T follicular helper cell (primary cell): ENCODE measurements around the gene CCDC186.

Experiments
- DNase-seq: peaks from one replicate; pipeline ENCODE4 v3.0.0-alpha.2; 2020; ENCODE audit warnings: low read depth

Gene CCDC186

DNA sequence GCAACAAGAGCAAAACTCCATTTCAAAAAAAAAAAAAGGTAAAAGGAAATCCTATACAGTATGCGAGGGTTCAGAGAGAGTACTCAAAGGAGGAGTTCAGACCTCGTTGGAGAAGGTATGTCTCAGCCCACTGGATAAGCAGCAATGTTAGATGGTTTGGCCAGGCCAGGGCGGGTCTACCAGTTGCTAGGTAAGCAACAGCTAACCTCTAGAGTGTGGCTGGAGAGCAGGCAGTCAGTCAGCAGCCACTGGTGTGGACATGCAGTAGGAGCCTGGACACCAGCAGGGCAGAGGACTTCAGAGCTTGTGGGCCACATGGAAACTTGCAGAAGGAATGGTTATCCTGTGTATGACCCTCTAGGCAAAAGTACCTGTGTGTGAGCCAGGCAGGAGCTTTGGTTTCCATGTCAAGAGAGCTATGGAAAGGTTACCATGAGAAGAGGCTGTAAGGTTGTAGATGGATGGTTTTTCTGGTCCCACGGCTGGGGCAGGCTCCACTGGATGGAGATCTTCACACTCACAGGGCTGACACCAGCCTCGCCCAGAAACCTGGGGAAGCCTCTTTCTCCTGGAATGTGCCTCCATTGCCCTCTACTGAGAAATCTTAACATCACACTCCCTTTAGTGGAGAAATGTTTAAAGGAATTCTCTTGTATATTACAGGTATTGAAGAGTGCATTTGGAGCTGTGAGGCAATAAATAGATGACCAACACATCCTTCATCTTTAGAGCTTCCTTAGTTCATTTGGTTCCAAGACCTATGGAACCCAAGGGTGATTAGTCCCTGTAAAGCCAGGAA is 63.6 kb downstream of the CCDC186 start:
- no peak for DNase-seq

DNA sequence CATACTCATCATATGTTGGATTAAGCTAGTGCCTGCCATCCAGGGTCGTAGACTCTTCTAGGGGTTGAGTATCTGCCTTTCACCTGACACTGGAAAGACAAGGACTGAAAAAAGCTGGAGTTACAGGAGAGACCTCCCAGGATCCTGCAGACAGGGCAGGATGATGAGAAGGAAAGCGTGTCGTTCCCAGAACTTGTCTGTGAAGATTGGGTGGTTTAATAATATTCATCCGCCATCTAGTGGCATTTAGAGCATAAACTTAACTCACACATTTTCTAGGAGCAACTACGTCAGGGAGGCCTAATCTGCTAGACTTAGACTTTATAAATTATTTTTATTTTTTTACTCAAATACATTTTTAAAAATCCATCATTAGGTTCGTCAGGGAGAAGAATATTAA is 70.7 kb downstream of the CCDC186 start:
- no peak for DNase-seq

- DNase-seq: no peak
These were observed 71.7 kb downstream of the CCDC186 start for GRCh38 chr10:114102256-114102655.

- no peak for DNase-seq
These were observed 72.9 kb downstream of the CCDC186 start for GRCh38 chr10:114100848-114101741.

GRCh38 chr10:114096864-114097263 is 77.1 kb downstream of the CCDC186 start:
- no peak for DNase-seq

GRCh38 chr10:114095559-114096337 is 78.3 kb downstream of the CCDC186 start:
- DNase-seq: no peak

DNA sequence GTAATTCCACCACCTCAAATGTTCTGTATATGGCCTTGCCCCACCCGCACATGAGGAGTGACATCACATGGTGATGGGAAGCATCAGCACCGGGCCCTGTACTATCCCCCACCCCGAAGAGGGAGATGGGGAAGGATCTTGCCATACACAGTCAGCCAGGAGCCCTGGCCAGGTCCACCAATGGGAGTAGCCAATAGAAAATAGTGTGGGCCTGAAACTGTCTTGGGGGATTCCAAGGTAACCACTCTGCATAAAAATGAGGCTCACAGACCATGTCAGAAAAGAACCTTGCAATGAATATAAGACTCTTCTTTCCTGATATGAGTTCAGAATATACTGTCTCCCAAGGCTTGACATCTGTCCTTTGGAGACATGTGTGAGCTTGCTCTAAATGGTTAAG is 79.2 kb downstream of the CCDC186 start:
- DNase-seq: no peak

DNA sequence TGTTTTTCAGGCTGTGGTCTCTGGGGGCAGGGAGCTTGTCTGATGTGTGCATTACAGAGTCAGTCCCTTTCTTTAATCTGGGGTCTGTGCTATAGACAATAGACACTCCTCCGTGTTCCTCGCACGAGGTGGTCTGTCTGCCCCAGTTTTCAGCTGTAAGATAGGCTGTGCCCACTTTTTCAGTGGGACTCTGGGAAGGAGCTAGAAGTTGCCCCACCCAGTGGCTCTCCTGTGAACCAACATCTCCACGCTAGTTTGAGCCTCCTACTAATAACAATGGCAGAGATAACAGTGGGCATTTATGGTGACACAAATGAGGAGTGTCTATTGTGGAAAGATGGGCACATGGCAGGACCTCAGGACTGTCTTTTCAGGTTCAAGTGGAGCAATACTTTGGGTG is 86.3 kb downstream of the CCDC186 start:
- DNase-seq: no peak

DNA sequence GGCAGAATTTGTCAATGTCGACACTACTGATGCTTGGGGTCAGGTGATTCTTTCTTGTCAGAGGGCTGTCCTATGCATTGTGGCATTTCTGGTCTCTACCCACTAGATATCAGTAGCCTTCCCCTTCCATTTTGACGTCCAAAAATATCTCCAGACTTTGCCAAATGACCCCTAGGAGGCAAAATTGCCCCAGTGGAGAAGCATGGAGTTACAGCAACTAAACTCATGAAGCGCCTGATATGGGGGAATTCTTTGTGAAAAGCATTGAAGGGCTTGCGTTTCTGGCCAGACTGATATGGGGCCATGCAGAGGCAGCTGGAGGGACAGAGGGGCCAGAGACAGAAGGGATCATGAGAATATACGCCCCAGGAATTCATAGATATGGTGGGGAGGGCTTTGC is 86.7 kb downstream of the CCDC186 start:
- DNase-seq: no peak

DNA sequence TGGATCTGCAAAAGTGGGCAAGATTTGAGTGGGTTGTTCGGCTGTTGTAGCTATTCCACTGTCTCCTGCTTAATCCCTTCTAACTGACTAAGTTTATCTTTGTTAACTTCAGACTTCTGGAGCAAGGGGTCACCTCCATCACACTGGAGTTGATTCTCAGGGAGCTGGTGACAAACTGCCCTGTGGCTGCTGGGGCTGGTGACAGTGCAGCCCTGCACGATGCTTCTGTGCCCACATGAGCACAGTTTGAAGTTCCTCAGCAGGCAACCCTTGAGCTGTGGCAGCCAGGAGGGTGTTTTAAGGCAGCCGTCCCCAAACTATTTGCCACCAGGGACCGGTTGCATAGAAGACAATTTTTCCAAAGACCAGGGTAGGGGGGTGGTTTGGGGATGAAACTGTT is 89.8 kb downstream of the CCDC186 start:
- DNase-seq: no peak

- no peak for DNase-seq
These were observed 91.0 kb downstream of the CCDC186 start for GRCh38 chr10:114083040-114083439.

GRCh38 chr10:114081911-114082583 is 92.0 kb downstream of the CCDC186 start:
- DNase-seq: no peak

GRCh38 chr10:114079421-114079820 is 94.6 kb downstream of the CCDC186 start:
- DNase-seq: no peak

GRCh38 chr10:114078346-114078745 is 95.7 kb downstream of the CCDC186 start:
- no peak for DNase-seq

DNA sequence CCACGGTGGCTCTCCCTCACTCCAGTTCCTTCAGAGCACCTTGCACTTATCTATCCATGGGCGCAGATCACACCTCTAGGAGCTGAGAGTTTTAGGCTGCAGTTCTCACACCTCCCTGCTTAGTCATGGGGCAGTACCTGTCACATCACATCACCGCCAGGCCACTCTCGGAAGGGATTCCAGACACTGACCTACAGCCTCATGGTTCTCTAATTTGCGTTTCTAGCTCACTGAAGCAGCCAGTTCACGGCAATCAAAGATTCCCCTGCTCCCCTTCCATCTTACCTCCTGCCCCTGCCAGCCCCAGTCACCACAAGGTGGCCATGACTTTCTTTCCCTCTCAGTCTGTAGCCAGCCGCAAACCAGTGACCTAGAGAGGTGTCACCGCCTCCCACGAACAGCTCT is 96.2 kb downstream of the CCDC186 start:
- no peak for DNase-seq

DNA sequence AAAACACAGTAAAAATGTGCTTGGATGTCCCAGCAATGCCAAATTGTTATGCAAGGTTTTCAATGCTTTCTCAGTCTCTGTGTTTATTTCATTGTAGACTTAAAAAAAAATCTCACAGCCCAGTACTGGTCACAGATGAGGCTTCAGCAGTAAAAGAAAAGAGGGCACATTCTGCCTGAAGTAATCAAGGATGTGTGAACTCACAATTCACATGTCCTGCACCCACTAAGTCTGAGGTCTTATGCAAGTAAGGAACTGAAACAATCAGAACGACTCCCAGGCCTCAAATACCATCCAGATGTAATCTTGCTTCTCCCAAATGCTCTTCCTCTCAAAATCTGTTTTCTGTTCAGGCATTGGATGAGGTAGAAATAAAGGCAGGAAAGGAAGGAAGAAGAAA is 96.7 kb downstream of the CCDC186 start:
- DNase-seq: no peak

DNA sequence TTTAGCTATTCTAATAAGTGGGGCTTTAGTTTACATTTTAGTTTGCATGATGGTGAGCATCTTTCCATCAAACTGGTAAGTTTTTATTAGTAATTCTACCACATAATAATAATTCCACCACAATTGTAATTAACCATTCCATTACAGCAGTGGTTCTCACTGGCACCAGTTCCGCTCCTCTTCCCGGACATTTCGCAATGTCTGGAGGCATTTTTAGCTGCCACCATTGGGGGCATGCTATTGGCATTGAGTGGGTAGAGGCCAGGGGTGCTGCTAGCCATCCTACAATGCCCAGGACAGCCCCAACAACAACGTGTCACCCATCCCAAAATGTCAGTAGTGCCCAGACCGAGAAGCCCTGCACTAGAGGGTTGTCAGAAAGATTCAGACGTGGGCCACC is 98.9 kb downstream of the CCDC186 start:
- DNase-seq: no peak

DNA sequence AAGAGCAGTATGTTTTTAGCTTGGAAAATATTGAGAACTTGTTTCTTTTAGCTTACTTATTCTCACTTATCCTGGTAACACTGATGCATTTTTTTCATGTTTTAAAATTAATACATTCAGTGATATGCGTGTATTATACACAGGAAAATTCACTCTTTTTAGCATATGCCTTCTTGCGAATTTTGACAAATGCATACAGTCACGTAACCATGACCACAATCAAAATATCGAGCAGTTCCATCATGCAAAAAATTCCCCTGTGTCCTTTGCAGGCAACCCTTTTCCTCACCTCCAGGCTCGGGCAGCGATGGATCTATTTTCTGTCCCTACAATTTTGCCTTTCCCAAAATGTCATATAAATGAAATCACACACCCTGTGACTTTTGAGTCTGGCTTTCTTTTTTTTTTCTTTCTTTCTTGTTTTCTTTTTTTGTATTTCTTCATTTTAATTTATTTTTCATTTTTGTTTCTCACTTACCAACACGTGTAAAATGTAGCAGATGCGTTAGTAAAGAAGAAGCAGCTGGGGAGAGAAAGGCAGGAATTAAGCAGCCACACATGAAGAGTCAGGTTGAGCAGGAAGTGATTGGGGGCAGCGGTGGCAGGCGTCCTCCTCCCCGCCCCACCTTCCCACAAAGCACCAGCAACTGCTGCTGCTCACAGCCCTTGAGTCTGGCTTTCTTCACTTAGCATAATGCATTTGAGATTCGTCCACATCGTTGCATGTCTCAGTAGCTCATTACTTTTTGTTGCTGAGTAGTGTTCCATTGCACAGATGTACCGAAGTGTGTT is 100.4 kb downstream of the CCDC186 start:
- no peak for DNase-seq

GRCh38 chr10:114071178-114071577 is 102.8 kb downstream of the CCDC186 start:
- no peak for DNase-seq
